ENCODE measurements around the gene SOWAHC. TPM values are rescaled to one million over a fixed set of nuclear protein-coding genes. Genes with fewer than 3 reads are reported as not detected.

The SOWAHC gene
- total and polyA plus RNA-seq, 2 of the 13 experiments (the other 11 are each of a cell fraction or from before 2014, with no cell fraction given): 21.2 to 22.5 TPM

GRCh38 chr2:109659396-109660045 is 45.4 kb downstream of the SOWAHC start:
- H2AFZ ChIP-seq (ENCODE audit: low read length): peak overlapping the region; percentile 32
- POLR2A ChIA-PET: interaction anchor here (1.5 to 4.9 kb wide), 4 partner anchors 15 to 45 kb away, joined by 3 to 38 read pairs (median 14); partner anchors contain the start of genes SEPTIN10 and SOWAHC
- H3K4me3 ChIP-seq (replicated peaks in 1 of 3; ENCODE audit: insufficient read depth in 1 of 3, low read depth in 2 of 3, low read length in 3 of 3): peak overlapping the region in 2 of 3 experiments; percentile 38 to 45; a peak in 4 of 6 replicates
- in situ Hi-C loops (cut with HindIII; ENCODE audit: extremely low pct_ligation_motif_present, low pct_unique_long_range_greater_than_20kb): loop anchor here (5.0 kb wide), 2 partner anchors 42 to 53 kb away; no protein-coding TSS in a partner anchor
- BruUV-seq (replicated peaks): no TSS peak
- peaks cover 65% of the 10 kb centered on the region for H3K4me1 ChIP-seq (ENCODE audit: insufficient read depth, low read length)
- H4K20me1 ChIP-seq (ENCODE audit: insufficient read depth, low read length): no peaks in the 10 kb centered on the region
- CTCF ChIA-PET (ENCODE audit: low intra/inter-chr PET ratio, low total read pairs): no interaction called here
- peak; percentile 15; the same call in 1 of the 2 replicates for TF ChIP-seq SP4 (CRISPR knock-in tag; IDR thresholded peaks at IDR 0.05)
- 0 out of 2 replicates have a peak, but pooled peaks have one; percentile 9 for TF ChIP-seq UBTF (CRISPR knock-in tag; IDR thresholded peaks at IDR 0.05)
- no peak for TF ChIP-seq ETV6 (CRISPR knock-in tag; conservative IDR thresholded peaks at IDR 0.05)
- TF ChIP-seq SAP130 (CRISPR knock-in tag; IDR thresholded peaks at IDR 0.05; ENCODE audit: low read depth): 0 out of 2 replicates have a peak, but pooled peaks have one; percentile 13
- peak; percentile 68; the same call in 1 of the 2 replicates for TF ChIP-seq SMAD9 (CRISPR knock-in tag; IDR thresholded peaks at IDR 0.05)
- TF ChIP-seq ZNF687 (CRISPR knock-in tag; IDR thresholded peaks at IDR 0.05): peak; percentile 44; the same call in 1 of the 2 replicates
- 0 out of 2 replicates have a peak, but pooled peaks have one; percentile 4 for TF ChIP-seq ZFY (CRISPR knock-in tag; IDR thresholded peaks at IDR 0.05)
- 0 out of 2 replicates have a peak, but pooled peaks have one; percentile 31 for TF ChIP-seq ZFX (CRISPR knock-in tag; IDR thresholded peaks at IDR 0.05; ENCODE audit: low read depth)
- peak; percentile 18 for TF ChIP-seq ZNF883 (CRISPR knock-in tag; IDR thresholded peaks at IDR 0.05; ENCODE audit: not compliant biosample characterization)
- no peak for TF ChIP-seq FOXC1 (CRISPR knock-in tag; IDR thresholded peaks at IDR 0.05; ENCODE audit: borderline replicate concordance)
- peak overlapping the region; percentile 66 for H3K4me2 ChIP-seq (ENCODE audit: low read depth, low read length)
- no peak overlapping the region for H3K27ac ChIP-seq (ENCODE audit: extremely low read length, insufficient read depth, low read length)
- FAIRE-seq (no peak), ATAC-seq (peak; percentile 39), DNase-seq (ENCODE audit: low spot score) (no peak)
- intact Hi-C loops (cut with micrococcal nuclease; ENCODE audit: unreplicated experiment): no loop called here
- WGBS (ENCODE audit: low lambda C conversion rate): 49% methylated on average over 9 of the region's 9 CpGs
- H3K9me3 ChIP-seq (ENCODE audit: low read length): no peaks in the 10 kb centered on the region
- H3K79me2 ChIP-seq (ENCODE audit: insufficient read depth, low read length): no peaks in the 10 kb centered on the region
- H3K9ac ChIP-seq (ENCODE audit: insufficient read depth, low read depth, low read length): peak overlapping the region; percentile 42
- H3K27me3 ChIP-seq (ENCODE audit: control insufficient read depth in 1 of 2, insufficient read depth in 2 of 2, low read length in 2 of 2): no peaks in the 10 kb centered on the region
- H3K36me3 ChIP-seq (replicated peaks in 1 of 2; ENCODE audit: control insufficient read depth in 1 of 2, insufficient read depth in 2 of 2, low read length in 2 of 2): no peaks in the 10 kb centered on the region
